Thoracic aorta (tissue), 2 donors: ENCODE results near the gene RGPD4. TPM values are rescaled to one million over a fixed set of nuclear protein-coding genes. Genes with fewer than 3 reads are reported as not detected.
"Not testable (repeated sequence)": the region's sequence is repeated elsewhere in the genome, so short reads cannot be mapped to it uniquely, and the experiment has no call there.

Source experiments
- ATAC-seq: fragments of 150-250 bp; one replicate; pipeline ENCODE4 v1.8.0; 2017; ENCODE audit warnings: low read depth; ENCODE audit not compliant: insufficient number of reproducible peaks, low FRiP score
- DNase-seq: peaks from one replicate; pipeline ENCODE4 v3.0.0-alpha.2; 2020; ENCODE audit warnings: low spot score
- H3K27ac ChIP-seq, 2 donors: fragments of 200-600 bp; sonication (generic); 1 replicate in 1 of 2; 2 replicates in 1 of 2; pipeline ENCODE4 v1.5.1; 2016; ENCODE audit warnings: mild to moderate bottlenecking in 2 of 2, moderate library complexity in 2 of 2
- H3K27me3 ChIP-seq: fragments of 200-600 bp; sonication (generic); replicated peaks from 2 replicates; pipeline ENCODE4 v1.6.0; 2016; ENCODE audit warnings: mild to moderate bottlenecking; ENCODE audit not compliant: insufficient read depth
- H3K36me3 ChIP-seq: fragments of 200-600 bp; sonication (generic); one replicate; pipeline ENCODE4 v1.5.1; 2016
- H3K4me1 ChIP-seq, 2 donors: fragments of 200-600 bp; sonication (generic); 1 replicate in 1 of 2; 2 replicates in 1 of 2; pipeline versions ENCODE4 v1.5.1 to v1.6.0; 2016; ENCODE audit warnings: low read depth in 2 of 2, mild to moderate bottlenecking in 1 of 2; ENCODE audit not compliant: control insufficient read depth in 1 of 2
- H3K4me3 ChIP-seq: fragments of 200-600 bp; sonication (generic); 2 replicates; pipeline ENCODE4 v1.5.1; 2016; ENCODE audit warnings: mild to moderate bottlenecking
- H3K9me3 ChIP-seq: fragments of 200-600 bp; sonication (generic); 2 replicates; pipeline ENCODE4 v1.5.1; 2016
- total RNA-seq, 2 donors: library from RNA; depleted of rRNA; stranded (reverse); fragments of >200 nt; gene quantifications; one replicate each; pipeline versions ENCODE4 v1.1.0 to v1.2.3, GENCODE V29; 2016
- TF ChIP-seq, protein P1 (sequence below): fragments of 200-600 bp; sonication (generic); IDR thresholded peaks from one replicate; pipeline ENCODE4 v1.5.1; 2019; ENCODE audit warnings: antibody characterized with exemption

The RGPD4 gene
- total RNA-seq, 2 donors from 2014 or later: not detected

DNA sequence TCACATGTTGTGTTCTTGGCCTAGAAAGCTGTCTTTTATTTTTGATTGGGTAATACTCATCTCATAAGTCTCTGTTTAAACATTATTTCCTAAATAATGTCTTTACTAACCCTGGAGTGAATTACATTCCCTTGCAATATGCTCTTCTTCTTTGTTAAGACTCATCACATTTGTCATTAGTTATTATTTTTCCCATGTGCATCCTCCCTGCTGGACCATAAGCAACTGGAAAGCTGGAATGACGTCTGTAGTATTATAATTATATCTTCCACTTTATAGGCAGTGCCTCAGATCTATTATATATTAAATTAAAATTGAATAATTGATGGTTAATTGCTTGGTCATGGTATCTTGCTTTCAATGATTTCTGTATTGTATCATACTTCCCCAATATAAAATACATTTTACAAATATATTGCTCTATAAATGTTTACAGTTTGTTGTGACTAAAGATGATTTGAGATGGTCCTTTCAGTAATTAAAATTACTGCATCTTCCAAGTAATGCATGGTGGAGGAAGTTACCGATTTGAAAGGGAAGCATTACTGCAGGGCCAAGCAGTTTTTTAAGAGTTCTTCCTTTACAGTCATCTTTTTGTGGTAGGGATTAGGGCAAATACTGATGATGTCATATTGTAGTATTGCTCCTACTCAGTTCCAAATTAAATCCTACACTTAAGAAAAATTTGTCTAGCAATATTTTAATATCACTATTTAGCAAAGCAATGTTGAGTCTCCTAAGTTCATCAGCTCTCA, 2.1 kb upstream of the RGPD4 start:
- Histone ChIP-seq H3K27ac (no peak overlapping the region), H3K27me3 (no peaks in the 10 kb centered on the region), H3K36me3 (no peaks in the 10 kb centered on the region), H3K9me3 (no peaks in the 10 kb centered on the region), H3K4me1 (no peaks in the 10 kb centered on the region), H3K4me3 (no peak overlapping the region)
- DNase-seq (no peak), ATAC-seq (no peak)
- TF ChIP-seq, protein P1, sequence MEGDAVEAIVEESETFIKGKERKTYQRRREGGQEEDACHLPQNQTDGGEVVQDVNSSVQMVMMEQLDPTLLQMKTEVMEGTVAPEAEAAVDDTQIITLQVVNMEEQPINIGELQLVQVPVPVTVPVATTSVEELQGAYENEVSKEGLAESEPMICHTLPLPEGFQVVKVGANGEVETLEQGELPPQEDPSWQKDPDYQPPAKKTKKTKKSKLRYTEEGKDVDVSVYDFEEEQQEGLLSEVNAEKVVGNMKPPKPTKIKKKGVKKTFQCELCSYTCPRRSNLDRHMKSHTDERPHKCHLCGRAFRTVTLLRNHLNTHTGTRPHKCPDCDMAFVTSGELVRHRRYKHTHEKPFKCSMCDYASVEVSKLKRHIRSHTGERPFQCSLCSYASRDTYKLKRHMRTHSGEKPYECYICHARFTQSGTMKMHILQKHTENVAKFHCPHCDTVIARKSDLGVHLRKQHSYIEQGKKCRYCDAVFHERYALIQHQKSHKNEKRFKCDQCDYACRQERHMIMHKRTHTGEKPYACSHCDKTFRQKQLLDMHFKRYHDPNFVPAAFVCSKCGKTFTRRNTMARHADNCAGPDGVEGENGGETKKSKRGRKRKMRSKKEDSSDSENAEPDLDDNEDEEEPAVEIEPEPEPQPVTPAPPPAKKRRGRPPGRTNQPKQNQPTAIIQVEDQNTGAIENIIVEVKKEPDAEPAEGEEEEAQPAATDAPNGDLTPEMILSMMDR: no peak

DNA sequence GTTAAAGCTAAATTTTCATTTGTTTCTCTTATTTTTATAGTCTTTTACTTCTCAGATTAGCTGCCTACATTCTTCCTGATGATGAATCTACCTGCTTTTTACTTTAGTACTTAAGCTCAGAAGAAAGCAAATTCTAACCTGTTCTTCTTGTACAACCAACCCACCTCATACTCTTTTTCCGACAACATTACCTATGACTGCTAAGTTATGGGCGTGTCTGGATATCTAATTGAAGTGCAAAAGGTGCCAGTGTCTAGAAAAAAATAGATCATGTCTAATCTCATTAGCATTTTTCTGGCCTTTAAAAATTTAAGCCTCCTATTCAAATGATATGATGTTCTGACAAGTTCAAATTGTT, 1.5 kb upstream of the RGPD4 start:
- no peaks in the 10 kb centered on the region for H3K27me3 ChIP-seq
- no peak overlapping the region for H3K4me3 ChIP-seq
- H3K36me3 ChIP-seq: no peaks in the 10 kb centered on the region
- H3K4me1 ChIP-seq: no peaks in the 10 kb centered on the region
- H3K9me3 ChIP-seq: no peaks in the 10 kb centered on the region
- ATAC-seq (no peak), DNase-seq (no peak)
- no peak overlapping the region for H3K27ac ChIP-seq
- TF ChIP-seq, protein P1: no peak

DNA sequence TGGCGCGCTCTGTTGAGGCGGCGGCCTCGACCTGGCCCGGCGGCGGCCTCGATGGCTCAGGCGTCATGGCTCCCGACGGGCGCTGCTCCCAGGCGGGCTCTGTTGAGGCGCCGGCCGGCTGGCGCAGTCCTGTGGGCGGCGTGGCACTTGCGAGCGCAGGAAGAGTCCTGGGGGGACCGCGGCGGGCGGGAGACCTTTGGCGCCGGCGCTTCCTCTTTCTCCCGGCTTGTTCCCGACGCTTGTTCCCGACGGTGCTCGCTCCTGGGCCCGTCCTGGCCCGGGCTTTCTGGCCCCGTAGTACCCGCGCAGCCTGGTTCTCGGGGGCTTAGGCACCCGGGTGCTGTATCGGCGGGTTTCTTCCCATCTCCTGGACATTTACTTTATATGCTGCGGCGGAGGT, 2.8 kb downstream of the RGPD4 start:
- H3K4me3 ChIP-seq, H3K4me1 ChIP-seq, H3K36me3 ChIP-seq, ATAC-seq, H3K27ac ChIP-seq, DNase-seq, H3K9me3 ChIP-seq, H3K27me3 ChIP-seq: not testable (repeated sequence)

DNA sequence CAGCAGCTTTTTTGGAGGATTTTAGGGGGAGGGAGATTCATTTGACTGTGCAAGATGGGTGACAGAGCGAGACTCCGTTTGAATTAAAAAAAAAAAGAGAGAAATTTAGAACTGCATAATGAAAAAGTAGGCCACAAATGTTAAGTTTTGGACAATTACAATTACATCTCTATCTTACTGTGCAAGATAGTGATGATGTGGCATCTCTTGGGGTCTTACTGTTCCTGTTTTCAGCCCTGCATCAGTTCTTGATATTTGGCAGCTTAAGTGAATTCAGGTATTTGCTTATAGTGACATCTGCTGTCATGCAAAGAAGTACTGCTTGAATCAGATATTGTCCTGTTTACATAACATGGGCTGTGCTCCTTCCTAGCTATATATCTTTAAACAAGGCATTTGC, 6.5 kb downstream of the RGPD4 start:
- not testable (repeated sequence) for H3K4me3 ChIP-seq, ATAC-seq, H3K36me3 ChIP-seq, DNase-seq, H3K27me3 ChIP-seq, H3K4me1 ChIP-seq, H3K27ac ChIP-seq, H3K9me3 ChIP-seq

DNA sequence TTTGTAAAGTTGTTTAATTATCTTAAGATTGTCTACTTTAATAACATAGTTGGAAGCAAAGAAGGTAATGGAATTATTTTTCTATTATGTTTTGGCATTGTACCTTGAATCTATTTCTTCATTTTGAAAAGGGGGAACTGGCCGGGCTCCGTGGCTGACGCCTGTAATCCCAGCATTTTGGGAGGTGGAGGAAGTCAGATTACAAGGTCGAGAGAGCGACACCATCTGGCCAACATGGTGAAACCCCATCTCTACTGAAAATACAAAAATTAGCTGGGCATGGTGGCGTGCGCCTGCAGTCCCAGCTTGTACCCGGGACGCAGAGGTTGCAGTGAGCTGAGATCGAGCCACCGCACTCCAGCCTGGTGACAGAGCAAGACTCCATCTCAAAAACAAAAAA, 6.9 kb downstream of the RGPD4 start:
- not testable (repeated sequence) for DNase-seq, H3K4me1 ChIP-seq, H3K27me3 ChIP-seq, H3K36me3 ChIP-seq, ATAC-seq, H3K27ac ChIP-seq, H3K4me3 ChIP-seq, H3K9me3 ChIP-seq

DNA sequence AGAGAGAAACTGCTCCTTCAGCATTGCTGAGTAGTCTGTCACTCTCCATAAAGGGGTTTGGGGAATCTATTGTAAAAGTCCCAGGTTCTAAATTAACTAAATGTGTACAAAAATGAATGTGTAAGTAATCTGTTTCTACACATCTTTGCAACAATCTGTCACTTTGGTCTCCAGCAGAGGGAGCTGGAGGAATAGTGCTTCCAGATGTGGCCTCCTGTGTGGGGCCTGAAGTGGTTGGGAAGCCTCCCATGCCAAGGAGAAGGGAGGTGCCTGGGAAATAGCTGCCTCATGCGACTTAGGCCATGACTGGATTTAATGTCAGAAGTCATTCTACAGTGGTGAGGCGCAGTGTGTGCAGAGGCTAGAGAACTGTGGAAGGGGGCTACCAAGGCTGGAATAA, 89.4 kb downstream of the RGPD4 start:
- not testable (repeated sequence) for H3K27ac ChIP-seq, H3K36me3 ChIP-seq, H3K27me3 ChIP-seq, H3K4me1 ChIP-seq, ATAC-seq, H3K9me3 ChIP-seq, DNase-seq, H3K4me3 ChIP-seq

DNA sequence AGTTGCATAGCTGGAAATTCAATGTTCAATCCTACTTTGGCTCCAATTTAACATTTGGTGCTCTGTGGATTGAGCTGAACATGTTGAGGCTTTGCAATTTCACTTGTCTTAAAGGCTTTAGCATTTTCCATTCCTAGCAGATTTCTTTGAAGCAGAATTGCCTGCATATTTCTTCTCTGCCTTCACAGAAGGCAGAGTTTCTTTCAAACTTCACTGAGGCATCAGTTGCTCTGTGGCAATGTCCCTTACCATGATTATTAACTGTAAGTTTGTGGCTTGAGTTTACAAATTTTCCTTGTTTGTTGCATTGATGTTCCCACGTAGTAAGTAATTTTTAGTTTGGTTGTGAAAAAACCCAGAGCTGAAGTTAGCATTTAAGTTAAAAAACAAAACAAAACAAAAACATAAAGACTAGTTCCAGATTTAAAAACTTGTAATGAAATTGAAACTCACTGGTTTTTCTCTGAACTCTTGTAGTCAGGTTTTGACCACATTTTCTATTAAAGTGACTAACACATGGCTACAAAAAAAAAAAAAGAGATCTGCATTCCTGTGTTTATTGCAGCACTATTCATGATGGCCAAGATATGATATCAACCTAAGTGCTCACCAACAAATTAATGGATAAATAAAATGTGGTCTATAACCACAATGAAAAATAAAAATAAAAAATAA, 90.1 kb downstream of the RGPD4 start:
- not testable (repeated sequence) for H3K4me1 ChIP-seq, H3K27me3 ChIP-seq, DNase-seq, H3K4me3 ChIP-seq, H3K27ac ChIP-seq, H3K9me3 ChIP-seq, ATAC-seq, H3K36me3 ChIP-seq
